Measurements from ENCODE around the gene BCL2.

DNA sequence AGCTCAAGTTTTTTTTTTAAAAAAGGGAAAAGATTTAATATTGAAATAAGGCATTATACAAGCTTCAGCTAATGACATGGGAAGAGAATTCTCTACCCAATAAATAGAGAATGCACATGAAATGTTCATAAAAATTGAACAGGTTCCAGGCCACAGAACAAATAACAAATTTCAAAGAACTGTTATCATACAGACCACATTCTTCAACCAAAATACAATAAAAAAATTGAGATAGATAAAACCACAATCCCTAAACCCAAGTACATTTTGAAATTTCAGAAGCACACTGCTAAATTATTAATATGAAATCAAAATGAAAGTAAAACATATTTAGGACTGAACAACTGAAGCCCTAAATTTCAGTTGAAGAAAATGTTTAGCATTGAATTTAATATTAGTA, 89.6 kb downstream of the BCL2 start:
- TF ChIP-seq ZNF565 (CRISPR knock-in tag; conservative IDR thresholded peaks at IDR 0.05; ENCODE audit: low read depth) (no peak), ZFP3 (CRISPR knock-in tag; IDR thresholded peaks at IDR 0.05) (no peak), ZNF8 (CRISPR knock-in tag; IDR thresholded peaks at IDR 0.05) (no peak), ZFP30 (CRISPR knock-in tag; IDR thresholded peaks at IDR 0.05) (no peak), ARNTL (CRISPR knock-in tag; IDR thresholded peaks at IDR 0.05; ENCODE audit: borderline replicate concordance, low read depth) (no peak), TCF4 (CRISPR knock-in tag; IDR thresholded peaks at IDR 0.05; ENCODE audit: borderline replicate concordance) (no peak), RARB (CRISPR knock-in tag; IDR thresholded peaks at IDR 0.05) (no peak), PPARA (CRISPR knock-in tag; IDR thresholded peaks at IDR 0.05; ENCODE audit: borderline replicate concordance) (no peak)
- TF ChIP-seq, protein P1, sequence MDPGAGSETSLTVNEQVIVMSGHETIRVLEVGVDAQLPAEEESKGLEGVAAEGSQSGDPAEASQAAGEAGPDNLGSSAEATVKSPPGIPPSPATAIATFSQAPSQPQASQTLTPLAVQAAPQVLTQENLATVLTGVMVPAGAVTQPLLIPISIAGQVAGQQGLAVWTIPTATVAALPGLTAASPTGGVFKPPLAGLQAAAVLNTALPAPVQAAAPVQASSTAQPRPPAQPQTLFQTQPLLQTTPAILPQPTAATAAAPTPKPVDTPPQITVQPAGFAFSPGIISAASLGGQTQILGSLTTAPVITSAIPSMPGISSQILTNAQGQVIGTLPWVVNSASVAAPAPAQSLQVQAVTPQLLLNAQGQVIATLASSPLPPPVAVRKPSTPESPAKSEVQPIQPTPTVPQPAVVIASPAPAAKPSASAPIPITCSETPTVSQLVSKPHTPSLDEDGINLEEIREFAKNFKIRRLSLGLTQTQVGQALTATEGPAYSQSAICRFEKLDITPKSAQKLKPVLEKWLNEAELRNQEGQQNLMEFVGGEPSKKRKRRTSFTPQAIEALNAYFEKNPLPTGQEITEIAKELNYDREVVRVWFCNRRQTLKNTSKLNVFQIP (CRISPR knock-in tag; IDR thresholded peaks at IDR 0.05; ENCODE audit: borderline replicate concordance, low read depth): no peak
- TF ChIP-seq, protein P2, sequence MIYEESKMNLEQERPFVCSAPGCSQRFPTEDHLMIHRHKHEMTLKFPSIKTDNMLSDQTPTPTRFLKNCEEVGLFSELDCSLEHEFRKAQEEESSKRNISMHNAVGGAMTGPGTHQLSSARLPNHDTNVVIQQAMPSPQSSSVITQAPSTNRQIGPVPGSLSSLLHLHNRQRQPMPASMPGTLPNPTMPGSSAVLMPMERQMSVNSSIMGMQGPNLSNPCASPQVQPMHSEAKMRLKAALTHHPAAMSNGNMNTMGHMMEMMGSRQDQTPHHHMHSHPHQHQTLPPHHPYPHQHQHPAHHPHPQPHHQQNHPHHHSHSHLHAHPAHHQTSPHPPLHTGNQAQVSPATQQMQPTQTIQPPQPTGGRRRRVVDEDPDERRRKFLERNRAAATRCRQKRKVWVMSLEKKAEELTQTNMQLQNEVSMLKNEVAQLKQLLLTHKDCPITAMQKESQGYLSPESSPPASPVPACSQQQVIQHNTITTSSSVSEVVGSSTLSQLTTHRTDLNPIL (CRISPR knock-in tag; IDR thresholded peaks at IDR 0.05; ENCODE audit: low read depth): no peak
- TF ChIP-seq, protein P3, sequence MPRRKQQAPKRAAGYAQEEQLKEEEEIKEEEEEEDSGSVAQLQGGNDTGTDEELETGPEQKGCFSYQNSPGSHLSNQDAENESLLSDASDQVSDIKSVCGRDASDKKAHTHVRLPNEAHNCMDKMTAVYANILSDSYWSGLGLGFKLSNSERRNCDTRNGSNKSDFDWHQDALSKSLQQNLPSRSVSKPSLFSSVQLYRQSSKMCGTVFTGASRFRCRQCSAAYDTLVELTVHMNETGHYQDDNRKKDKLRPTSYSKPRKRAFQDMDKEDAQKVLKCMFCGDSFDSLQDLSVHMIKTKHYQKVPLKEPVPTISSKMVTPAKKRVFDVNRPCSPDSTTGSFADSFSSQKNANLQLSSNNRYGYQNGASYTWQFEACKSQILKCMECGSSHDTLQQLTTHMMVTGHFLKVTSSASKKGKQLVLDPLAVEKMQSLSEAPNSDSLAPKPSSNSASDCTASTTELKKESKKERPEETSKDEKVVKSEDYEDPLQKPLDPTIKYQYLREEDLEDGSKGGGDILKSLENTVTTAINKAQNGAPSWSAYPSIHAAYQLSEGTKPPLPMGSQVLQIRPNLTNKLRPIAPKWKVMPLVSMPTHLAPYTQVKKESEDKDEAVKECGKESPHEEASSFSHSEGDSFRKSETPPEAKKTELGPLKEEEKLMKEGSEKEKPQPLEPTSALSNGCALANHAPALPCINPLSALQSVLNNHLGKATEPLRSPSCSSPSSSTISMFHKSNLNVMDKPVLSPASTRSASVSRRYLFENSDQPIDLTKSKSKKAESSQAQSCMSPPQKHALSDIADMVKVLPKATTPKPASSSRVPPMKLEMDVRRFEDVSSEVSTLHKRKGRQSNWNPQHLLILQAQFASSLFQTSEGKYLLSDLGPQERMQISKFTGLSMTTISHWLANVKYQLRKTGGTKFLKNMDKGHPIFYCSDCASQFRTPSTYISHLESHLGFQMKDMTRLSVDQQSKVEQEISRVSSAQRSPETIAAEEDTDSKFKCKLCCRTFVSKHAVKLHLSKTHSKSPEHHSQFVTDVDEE (CRISPR knock-in tag; IDR thresholded peaks at IDR 0.05): no peak
- TF ChIP-seq, protein P4, sequence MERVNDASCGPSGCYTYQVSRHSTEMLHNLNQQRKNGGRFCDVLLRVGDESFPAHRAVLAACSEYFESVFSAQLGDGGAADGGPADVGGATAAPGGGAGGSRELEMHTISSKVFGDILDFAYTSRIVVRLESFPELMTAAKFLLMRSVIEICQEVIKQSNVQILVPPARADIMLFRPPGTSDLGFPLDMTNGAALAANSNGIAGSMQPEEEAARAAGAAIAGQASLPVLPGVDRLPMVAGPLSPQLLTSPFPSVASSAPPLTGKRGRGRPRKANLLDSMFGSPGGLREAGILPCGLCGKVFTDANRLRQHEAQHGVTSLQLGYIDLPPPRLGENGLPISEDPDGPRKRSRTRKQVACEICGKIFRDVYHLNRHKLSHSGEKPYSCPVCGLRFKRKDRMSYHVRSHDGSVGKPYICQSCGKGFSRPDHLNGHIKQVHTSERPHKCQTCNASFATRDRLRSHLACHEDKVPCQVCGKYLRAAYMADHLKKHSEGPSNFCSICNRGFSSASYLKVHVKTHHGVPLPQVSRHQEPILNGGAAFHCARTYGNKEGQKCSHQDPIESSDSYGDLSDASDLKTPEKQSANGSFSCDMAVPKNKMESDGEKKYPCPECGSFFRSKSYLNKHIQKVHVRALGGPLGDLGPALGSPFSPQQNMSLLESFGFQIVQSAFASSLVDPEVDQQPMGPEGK (CRISPR knock-in tag; IDR thresholded peaks at IDR 0.05; ENCODE audit: borderline replicate concordance): no peak

Data from SK-N-SH treated with all-trans-retinoic acid at 6 μM for 48 hours (cell line).